Astrocyte (in vitro differentiated cells and primary cell): Measurements from ENCODE around the gene EML6.

Experiments used
- CTCF ChIP-seq: IDR thresholded peaks from 2 replicates; pipeline ENCODE4 v1.5.1; 2011; ENCODE audit warnings: low read depth, mild to moderate bottlenecking, inconsistent platforms, low read length, moderate library complexity; ENCODE audit not compliant: insufficient read depth
- EZH2 ChIP-seq: IDR thresholded peaks from 2 replicates; pipeline ENCODE4 v1.6.1; 2012; ENCODE audit warnings: mild to moderate bottlenecking, low read length, inconsistent platforms; ENCODE audit not compliant: insufficient read depth

- no peak for TF ChIP-seq EZH2
- peak; percentile 60 for TF ChIP-seq CTCF
These were observed 176.2 kb downstream of the EML6 start for GRCh38 chr2:54899576-54900200.
